Measurements from ENCODE around the gene CDHR5. TPM values are rescaled to one million over a fixed set of nuclear protein-coding genes. Genes with fewer than 3 reads are reported as not detected.

CDHR5 gene
- total and polyA plus RNA-seq, 8 donors: 0.46 to 0.77 (median 0.69) TPM; not detected in 2

- H3K4me1 ChIP-seq: no peaks in the 10 kb centered on the region
- intact Hi-C loops (cut with DNase I): no loop called here
- H3K4me3 ChIP-seq: no peak overlapping the region
- no peaks in the 10 kb centered on the region for H3K9me3 ChIP-seq
- peaks cover 0 to 100% of the 10 kb centered on the region in 2 donors for H3K36me3 ChIP-seq
- DNase-seq: peak in 1 of 4 donors; percentile 57
- TF ChIP-seq CTCF (IDR thresholded peaks at IDR 0.05): no peak
- ATAC-seq: no peak
- H3K27me3 ChIP-seq: no peaks in the 10 kb centered on the region
- H3K27ac ChIP-seq: no peak overlapping the region
Observed at GRCh38 chr11:605286-606129, 19.2 kb downstream of the CDHR5 start.

DNA sequence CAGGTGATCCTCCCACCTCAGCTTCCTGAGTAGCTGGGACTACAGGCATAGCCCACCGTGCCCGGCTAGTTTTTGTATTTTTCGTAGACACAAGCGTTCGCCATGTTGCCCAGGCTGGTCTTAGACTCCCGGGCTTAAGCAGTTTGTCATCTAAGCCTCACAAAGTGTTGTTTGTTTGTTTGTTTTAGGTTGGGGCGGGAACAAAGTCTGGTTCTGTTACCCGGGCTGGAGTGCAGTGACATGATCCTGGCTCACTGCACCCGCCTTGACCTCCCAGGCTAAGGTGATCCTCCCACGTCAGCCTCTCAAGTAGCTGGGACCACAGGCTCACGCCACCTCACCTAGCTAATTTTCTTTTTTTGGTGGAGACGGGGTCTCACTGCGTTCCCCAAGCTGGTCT lies 21.6 kb downstream of the CDHR5 start:
- no peak for TF ChIP-seq CTCF (IDR thresholded peaks at IDR 0.05)
- no peaks in the 10 kb centered on the region for H3K27me3 ChIP-seq
- H3K4me1 ChIP-seq: no peaks in the 10 kb centered on the region
- H3K4me3 ChIP-seq: no peak overlapping the region
- H3K27ac ChIP-seq: no peak overlapping the region
- H3K36me3 ChIP-seq: peaks cover 0 to 100% of the 10 kb centered on the region in 2 donors
- no peaks in the 10 kb centered on the region for H3K9me3 ChIP-seq
- ATAC-seq (no peak), DNase-seq (no peak)
- intact Hi-C loops (cut with DNase I): no loop called here

GRCh38 chr11:601573-602245 lies 23.0 kb downstream of the CDHR5 start:
- H3K4me3 ChIP-seq: no peak overlapping the region
- intact Hi-C loops (cut with DNase I): no loop called here
- H3K27ac ChIP-seq: no peak overlapping the region
- no peak for ATAC-seq
- no peaks in the 10 kb centered on the region for H3K9me3 ChIP-seq
- peak in 1 of 4 donors; percentile 70 for DNase-seq
- peaks cover 0 to 100% of the 10 kb centered on the region in 2 donors for H3K36me3 ChIP-seq
- H3K4me1 ChIP-seq: no peaks in the 10 kb centered on the region
- no peak for TF ChIP-seq CTCF (IDR thresholded peaks at IDR 0.05)
- no peaks in the 10 kb centered on the region for H3K27me3 ChIP-seq

DNA sequence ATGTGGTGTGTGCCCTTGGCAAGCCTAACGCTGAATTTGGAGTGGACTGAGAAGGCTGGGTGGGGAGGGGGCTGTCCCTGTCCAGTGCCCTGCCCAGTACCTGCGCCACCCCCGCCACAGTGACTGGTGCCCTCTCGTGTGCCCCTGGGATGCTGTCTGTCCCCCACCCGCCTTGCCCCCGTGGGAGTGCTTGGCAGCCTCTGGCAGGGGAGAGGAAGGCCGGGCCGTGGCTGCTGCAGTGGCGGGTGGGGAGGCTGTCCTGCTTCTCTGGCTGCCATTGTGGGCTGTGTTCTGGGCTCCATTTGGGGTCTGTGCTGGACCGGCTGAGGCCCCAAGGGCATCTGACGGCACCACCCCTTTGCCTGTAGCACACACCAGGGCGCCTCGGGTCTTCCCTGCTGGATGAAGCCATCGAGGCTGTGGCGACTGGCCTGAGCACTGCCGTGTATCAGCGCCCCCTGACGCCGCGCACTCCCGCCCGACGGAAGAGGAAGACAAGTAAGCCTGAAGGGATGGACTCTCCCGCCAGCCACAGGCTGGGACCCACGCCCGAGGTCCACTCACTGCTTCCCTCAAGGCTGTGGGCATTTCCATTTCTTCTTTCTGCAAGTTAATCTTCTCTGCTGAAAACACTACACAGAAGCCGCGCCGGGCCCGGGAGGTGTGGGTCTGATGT lies 26.6 kb downstream of the CDHR5 start:
- Histone ChIP-seq H3K27ac (no peak overlapping the region), H3K4me3 (no peak overlapping the region), H3K36me3 (peaks cover 1 to 100% of the 10 kb centered on the region in 2 donors), H3K27me3 (no peaks in the 10 kb centered on the region), H3K4me1 (no peaks in the 10 kb centered on the region), H3K9me3 (no peaks in the 10 kb centered on the region)
- DNase-seq: peak in 1 of 4 donors; percentile 67
- ATAC-seq: no peak
- no peak for TF ChIP-seq CTCF (IDR thresholded peaks at IDR 0.05)
- intact Hi-C loops (cut with DNase I): no loop called here
